SW480 (cell line): ENCODE data around the gene MFSD11.
"Not testable (repeated sequence)": the region's sequence is repeated elsewhere in the genome, so short reads cannot be mapped to it uniquely, and the experiment has no call there.

Source experiments
- DNase-seq: peaks from one replicate; pipeline ENCODE4 v3.0.0-alpha.2; 2016; ENCODE audit warnings: low spot score

The MFSD11 gene

DNA sequence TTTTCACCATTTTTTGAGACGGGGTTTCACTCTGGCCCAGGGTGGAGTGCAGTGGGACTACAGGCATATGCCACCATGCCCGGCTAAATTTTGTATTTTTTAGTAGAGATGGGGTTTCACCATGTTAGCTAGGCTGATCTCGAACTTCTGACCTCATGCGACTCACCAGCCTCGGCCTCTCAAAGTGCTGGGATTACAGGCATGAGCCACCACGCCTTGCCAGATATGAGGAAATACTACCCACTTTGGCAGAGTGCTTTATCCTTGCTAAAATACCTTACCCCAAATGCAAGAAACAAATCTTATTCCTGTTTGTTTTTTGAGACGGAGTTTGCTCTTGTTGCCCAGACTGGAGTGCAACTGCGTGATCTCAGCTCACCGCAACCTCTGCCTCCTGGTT, 67.4 kb downstream of the MFSD11 start:
- no peak for DNase-seq

DNA sequence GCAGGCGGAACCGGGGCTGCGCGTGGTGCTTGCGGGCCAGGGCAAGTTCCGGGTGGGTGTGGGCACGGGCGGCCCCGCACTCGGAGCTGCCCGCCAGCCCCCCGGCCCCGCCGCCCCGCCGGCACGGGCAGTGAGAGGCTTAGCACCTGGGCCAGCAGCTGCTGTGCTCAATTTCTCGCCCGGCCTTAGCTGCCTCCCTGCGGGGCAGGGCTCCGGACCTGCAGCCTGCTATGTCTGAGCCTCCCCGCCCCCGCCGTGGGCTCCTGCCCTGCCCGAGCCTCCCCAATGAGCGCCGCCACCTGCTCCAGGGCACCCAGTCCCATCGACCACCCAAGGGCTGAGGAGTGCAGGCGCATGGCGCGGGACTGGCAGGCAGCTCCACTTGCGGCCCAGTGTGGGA, 68.2 kb downstream of the MFSD11 start:
- DNase-seq: not testable (repeated sequence)

DNA sequence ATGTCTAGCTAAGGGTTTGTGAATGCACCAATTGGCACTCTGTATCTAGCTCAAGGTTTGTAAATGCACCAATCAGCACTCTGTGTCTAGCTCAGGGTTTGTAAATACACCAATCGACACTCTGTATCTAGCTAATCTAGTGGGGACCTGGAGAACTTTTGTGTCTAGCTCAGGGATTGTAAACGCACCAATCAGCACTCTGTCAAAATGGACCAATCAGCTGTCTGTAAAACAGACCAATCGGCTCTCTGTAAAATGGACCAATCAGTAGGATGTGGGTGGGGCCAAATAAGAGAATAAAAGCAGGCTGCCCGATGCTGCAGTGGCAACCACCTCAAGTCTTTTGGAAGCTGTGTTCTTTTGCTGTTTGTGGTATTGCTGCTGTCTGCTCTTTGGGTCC, 68.8 kb downstream of the MFSD11 start:
- not testable (repeated sequence) for DNase-seq

DNA sequence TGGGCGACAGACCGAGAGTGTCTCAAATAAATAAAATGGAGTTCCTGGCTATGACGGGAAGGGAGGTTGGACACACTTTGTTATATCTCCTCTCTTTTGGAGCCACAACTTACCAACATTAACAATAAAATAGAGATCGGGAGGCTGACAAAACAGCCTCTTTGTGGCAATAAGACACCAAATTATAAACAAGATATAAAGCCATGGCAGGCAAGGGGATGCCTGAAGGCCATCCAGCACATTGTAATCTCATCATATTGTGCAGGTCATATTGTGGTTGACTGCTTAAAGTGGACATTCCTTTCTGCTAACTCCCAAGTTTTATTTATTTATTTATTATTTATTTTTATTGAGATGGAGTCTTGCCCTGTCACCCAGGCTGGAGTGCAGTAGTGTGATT, 70.4 kb downstream of the MFSD11 start:
- no peak for DNase-seq

DNA sequence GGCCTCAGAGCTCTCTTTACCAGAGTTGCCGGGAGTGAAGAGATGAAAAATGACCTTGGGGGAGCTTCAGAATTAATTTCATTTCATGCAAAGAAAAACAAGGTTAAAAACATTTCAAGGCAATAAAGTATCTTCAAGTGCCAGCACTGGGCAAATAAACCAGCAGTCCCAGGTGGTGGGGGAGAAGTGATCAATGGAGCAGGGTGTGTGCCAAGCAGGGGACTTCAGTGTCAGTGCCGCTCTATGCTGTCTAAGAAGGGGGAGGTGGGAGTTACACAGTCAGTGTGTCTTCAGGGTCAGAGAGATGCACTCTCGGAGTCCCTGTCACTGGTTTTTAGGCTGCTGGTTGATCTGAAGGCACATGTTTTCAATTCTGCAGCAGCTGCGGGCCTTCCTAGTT, 73.0 kb downstream of the MFSD11 start:
- DNase-seq: no peak

DNA sequence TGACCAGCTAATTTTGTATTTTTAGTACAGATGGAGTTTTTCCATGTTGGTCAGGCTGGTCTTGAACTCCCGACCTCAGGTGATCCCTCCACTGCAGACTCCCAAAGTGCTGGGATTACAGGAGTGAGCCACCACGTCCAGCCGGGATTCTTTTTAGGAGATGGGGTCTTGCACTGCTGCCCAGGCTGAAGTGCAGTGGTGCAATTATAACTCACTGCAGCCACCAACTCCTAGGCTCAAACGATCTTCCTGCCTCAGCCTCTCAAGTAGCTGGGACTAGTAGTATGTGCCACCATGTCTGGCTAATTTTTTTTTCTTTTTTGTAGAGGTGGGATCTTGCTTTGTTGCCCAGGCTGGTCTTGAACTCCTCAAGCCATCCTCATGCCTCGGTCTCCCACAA, 73.9 kb downstream of the MFSD11 start:
- no peak for DNase-seq

DNA sequence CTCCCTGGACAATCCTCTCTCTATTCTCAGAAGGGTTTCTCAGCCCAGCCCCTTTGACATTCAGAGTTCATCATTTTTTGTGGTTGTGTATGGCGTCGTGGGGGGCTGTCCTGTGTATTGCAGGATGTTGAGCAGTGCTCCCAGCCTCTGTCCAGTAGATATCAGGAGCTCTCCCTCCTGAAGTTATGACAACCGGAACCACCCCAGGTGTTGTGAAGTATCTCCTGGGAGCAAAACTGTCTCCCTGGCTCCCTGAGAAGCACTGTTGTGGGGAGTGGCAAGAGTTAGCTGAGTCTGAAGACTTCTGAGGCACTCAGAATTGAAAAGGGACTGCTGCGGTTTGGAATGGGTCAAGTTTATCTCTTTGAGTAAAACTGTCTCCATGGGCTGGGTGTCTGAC, 74.3 kb downstream of the MFSD11 start:
- no peak for DNase-seq

DNA sequence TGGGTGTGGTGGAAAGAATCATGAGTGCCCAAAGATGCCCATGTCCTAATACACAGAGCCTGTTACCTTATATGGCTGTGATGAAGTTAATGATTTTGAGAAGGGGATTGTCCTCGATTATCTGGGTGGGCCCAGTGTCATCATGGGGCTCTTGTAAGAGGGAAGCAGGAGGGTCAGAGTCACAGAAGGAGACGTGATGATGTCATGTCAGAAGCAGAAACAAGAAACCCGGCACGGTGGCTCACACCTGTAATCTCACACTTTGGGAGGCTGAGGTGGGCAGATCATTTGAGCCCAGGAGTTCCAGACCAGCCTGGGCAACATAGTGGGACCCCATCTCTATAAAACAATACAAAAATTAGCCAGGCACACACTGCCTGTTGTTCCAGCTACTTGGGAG, 75.0 kb downstream of the MFSD11 start:
- DNase-seq: no peak

DNA sequence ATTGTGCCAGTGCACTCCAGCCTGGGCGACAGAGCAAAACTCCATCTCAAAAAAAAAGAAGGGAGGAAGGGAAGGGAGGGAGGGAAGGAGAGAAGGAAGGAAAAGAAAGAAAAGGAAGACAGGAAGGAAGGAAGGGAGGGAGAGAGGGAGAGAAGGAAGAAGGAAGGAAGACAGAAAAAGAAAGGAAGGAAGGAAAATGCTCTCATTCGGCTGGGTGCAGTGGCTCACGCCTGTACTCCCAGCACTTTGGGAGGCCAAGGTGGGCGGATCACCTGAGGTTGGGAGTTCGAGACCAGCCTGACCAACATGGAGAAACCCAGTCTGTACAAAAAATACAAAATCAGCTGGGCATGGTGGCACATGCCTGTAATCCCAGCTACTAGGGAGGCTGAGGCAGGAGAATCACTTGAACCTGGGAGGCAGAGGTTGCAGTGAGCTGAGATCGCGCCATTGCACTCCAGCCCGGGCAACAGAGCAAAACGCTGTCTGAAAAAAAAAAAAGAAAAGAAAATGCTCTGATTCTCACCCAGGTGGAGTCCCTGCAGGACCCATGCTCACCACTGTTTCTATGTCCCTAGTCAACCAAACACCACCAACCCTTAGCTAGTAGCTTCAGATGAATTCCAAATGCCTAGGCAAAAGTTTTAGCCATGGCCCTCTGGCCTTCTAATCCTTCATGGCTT, 78.1 kb downstream of the MFSD11 start:
- DNase-seq: not testable (repeated sequence)

DNA sequence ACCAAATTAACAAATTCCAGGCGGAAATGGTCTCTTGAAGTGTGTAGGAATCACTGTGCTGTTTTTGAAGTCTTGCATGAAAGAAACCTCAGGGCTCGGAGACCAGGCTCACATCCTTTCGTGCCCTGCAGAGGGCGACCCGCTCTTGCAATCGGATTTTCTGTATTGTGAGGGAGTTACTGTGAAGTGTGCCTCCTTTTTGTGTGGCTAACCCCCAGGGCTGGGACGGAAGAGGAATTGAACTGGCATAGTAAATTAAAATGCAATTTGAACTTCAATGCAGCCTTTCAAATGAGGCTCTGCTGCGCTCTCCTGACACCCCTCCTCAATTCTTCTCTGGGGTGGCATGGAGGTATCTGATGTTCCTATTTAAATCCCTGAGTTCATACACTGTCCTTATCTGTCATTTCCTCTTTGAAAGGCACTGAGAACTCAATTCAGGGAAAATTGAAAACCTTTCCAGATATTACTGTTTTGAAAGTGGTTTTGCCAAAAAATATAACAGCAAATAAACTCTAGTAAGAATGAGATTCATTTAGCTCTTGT, 78.7 kb downstream of the MFSD11 start:
- peak; percentile 74 for DNase-seq

DNA sequence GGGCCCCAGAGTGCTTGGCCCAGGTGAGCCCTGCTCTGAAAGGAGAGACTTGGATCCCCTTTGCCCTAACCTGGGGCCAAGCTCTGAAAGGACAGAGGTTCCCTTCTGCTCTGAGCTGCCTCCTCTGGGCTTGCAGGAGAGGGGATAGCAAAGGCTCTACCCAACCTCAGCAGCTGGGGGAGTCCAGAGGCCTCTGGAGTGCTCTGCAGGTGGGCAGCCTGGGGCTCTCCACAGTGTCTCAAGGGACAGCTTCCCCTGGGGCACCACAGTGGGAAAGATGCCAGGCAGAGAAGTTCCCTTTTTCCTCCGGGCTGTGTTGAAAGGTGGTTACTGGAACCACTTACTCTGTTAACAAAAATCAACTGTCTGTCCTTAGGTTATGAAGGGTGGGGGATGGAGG, 82.1 kb downstream of the MFSD11 start:
- DNase-seq: no peak

DNA sequence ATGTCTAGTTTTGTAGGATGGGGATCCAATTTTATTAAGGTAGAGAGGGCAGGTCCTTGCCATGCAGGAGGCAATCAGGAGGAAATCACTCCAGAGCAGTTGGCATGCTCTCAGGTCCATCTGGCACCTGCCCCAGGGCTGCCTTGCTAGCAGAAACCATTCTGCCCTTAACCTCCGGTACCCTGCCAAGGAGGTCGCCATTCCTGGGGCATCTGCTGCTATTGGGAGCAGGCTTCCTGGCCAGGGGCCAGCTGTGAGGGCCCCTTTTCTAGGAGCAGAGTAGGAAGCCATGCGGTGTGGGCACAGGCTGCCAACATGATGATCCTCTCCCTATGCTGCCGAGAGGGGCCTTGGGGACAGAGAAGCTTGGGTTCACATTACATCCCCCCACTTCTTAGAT, 82.6 kb downstream of the MFSD11 start:
- DNase-seq: no peak

DNA sequence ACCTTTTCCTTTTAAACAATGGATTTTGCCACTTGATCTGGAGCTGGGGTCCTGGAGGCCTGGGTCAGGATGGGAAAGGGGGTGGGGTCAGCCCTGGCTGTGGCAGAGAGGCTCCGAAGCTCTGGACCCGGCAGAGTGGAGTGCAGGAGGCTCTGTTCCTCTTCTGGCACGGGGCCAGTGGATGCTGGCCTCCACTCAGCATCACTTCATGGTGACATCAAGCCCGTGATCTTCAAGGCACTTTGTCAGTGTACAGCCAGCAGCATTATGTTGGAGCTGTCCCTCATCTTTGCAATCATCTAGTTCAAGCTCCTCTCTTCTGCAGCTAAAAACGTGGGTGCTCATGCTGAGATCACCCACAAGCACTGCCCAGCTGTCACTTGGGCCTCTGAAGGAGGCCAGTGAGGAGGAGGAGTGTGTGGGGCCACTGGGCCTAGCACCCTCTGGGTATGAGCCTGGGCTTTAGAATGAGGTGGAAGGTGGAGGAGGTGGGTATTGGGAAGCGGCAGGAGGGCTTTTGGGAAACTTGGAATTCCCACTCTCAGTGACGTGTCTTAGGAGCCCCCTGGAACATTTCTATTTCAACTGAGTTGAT, 84.4 kb downstream of the MFSD11 start:
- DNase-seq: no peak

DNA sequence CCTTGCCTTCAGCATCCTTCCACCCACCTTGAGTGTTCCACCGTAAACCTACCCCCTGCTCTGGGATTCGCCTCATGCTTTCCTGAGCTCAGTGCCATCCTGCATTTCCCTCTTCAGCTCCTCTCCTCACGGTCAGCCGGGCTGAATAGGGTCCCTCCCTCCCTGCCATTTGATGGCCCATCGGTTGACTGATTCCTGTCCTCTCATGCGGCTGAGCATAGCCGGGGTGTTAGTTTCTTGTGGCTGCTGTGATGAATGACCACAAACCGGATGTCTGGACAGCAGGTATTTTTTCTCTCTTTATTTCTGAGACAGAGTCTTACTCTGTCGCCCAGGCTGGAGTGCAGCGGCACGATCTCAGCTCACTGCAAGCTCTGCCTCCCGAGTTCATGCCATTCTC, 86.2 kb downstream of the MFSD11 start:
- peak; percentile 75 for DNase-seq

DNA sequence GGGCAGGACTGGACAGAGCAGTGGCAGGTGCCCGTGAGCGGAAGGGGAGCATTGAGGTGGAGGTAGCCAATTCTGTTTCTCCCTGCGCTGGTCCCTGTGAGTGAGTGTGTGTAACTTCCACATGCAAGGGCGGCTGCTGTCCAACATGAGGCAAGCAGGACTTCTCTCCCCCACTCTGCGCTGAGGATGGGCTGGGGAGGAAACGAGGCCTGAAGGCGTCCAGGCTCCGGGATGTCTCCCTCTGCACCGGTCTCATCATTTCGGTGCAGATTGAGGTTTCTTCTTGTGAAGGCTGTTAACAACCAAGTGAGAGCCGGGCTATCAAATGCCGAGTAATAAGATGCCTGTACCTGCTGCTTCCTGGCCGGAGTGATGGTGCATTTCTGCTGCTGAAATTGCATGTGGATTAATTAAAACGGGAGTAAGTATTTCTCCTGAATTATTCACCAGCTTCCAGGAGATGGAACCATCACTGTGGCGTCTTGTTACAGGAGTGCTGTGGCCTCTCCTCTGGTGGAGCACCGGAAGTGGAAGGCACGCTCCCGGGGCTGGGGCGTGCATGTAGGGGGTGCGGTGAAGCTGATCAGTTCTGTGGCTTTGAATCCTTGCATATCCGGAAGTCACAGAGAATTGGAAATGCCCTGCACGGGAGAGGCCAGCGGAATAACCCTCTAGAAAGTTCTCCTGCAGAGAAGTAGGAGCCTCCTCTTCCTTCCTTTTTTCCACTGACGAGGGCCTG, 88.6 kb downstream of the MFSD11 start:
- DNase-seq: no peak

DNA sequence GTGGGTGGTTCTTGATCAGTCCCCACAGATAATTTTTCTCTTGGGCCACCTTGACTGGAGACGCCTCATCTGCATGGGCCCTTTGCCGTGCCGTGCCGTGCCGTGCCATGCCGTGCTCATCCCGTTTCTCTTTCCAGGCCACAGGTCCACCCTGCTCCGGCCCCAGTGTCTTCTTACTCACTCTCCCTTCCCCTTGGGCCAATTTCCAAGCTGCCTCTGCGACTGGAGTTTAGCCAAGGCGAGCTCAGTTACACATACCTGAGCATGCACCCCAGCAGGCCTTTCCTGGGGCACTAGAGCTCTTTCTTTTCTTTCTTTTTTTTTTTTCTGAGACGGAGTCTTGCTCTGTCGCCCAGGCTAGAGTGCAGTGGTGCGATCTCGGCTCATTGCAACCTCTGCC, 89.8 kb downstream of the MFSD11 start:
- no peak for DNase-seq
